ENCODE data around the gene PEPD. TPM values are rescaled to one million over a fixed set of nuclear protein-coding genes. Genes with fewer than 3 reads are reported as not detected.
A peak's percentile ranks its signal among the peaks of the same experiment; 100 is the strongest.

PEPD gene
- total RNA-seq, 1 experiment from 2014 or later: 40.5 TPM

DNA sequence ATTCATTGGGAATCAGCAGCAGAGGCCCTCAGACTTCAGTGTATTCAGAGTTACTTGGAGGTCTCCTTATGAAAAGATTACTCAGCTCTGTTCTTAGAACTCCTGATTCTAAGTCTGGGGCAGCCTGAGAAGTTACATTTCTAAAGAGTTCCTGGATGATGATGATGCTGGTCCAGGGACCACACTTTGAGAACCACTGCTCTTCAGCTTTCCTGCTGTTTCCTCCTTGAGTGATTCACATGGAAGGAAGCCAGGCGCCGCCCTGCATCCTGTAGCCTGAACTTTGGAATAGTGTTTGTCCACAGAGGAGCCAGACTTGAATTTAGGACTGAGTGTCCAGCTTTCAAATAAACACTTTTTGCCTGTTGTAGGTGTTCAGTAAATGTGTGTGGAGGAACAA, 145.2 kb downstream of the PEPD start:
- peak overlapping the region in 1 of 2 experiments; percentile 36; a peak in 2 of 4 replicates for H3K4me3 ChIP-seq (replicated peaks in 1 of 2; ENCODE audit: low read depth in 1 of 2, low read length in 2 of 2)
- ChIA-PET POLR2A (interaction anchor here (0.8 to 1.0 kb wide), 3 partner anchors 9 to 74 kb away, joined by 3 to 4 read pairs (median 3); partner anchors contain the start of gene CEBPA), RAD21 (ENCODE audit: low non-redundant PET in 1 of 2, low total read pairs in 2 of 2, uncharacterized antibody in 2 of 2, unreplicated experiment in 2 of 2) (no interaction called here), CTCF (interaction anchor here (0.9 kb wide), 1 partner anchor 65 kb away, joined by 3 read pairs; no protein-coding TSS in a partner anchor)
- H3K27ac ChIP-seq (ENCODE audit: low read depth, low read length): peak overlapping the region; percentile 6; the same call in 1 of the 2 replicates
- peaks cover 31% of the 10 kb centered on the region; the same call in 1 of the 2 replicates for H4K20me1 ChIP-seq (ENCODE audit: insufficient read depth)
- TF ChIP-seq ELF1 (IDR thresholded peaks at IDR 0.05; ENCODE audit: borderline replicate concordance, low read depth) (no peak; the same call in 1 of the 2 replicates), POLR2A (IDR thresholded peaks at IDR 0.05; ENCODE audit: borderline replicate concordance, extremely low read depth, insufficient read depth, insufficient read length) (no peak), SP1 (IDR thresholded peaks at IDR 0.05; ENCODE audit: low read depth) (peak; percentile 56; the same call in 1 of the 2 replicates), FOSL1 (IDR thresholded peaks at IDR 0.05; ENCODE audit: low read depth) (peak; percentile 42; the same call in 1 of the 2 replicates), ZBTB33 (IDR thresholded peaks at IDR 0.05; ENCODE audit: extremely low read depth, insufficient replicate concordance, low read length) (no peak), POLR2AphosphoS5 (IDR thresholded peaks at IDR 0.05; ENCODE audit: low read depth, low read length) (peak; percentile 38), YY1 (IDR thresholded peaks at IDR 0.05; ENCODE audit: extremely low read depth, insufficient replicate concordance, low read depth, low read length) (no peak), RAD21 (IDR thresholded peaks at IDR 0.05; ENCODE audit: low read depth) (no peak), JUND (IDR thresholded peaks at IDR 0.05) (peak; percentile 29; the same call in 1 of the 2 replicates), ATF3 (IDR thresholded peaks at IDR 0.05) (no peak)
- no peak overlapping the region for H2AFZ ChIP-seq (ENCODE audit: low read depth, low read length, poor library complexity, severe bottlenecking)
- no peaks in the 10 kb centered on the region for H3K9me2 ChIP-seq (ENCODE audit: insufficient read depth)
- intact Hi-C loops (cut with micrococcal nuclease): no loop called here
- peak; percentile 46 for DNase-seq (ENCODE audit: low read depth, low spot score)
- peaks cover 30 to 49% of the 10 kb centered on the region in 2 experiments for H3K4me1 ChIP-seq (ENCODE audit: control insufficient read depth in 1 of 2, insufficient read depth in 2 of 2, low read length in 2 of 2)
- no peaks in the 10 kb centered on the region for H3K9me3 ChIP-seq (ENCODE audit: control insufficient read depth in 1 of 2, insufficient read depth in 1 of 2, low read depth in 1 of 2, low read length in 2 of 2)
- ATAC-seq: 0 out of 2 replicates have a peak, but pooled peaks have one; percentile 12
- peaks cover 6 to 15% of the 10 kb centered on the region in 2 experiments; a peak in 3 of 4 replicates for H3K36me3 ChIP-seq (ENCODE audit: control insufficient read depth in 1 of 2, insufficient read depth in 2 of 2, low read length in 2 of 2)
- BruUV-seq (replicated peaks): no TSS peak
- peak overlapping the region; percentile 98 for H3K4me2 ChIP-seq (ENCODE audit: low read length)
- H3K27me3 ChIP-seq (ENCODE audit: insufficient read depth, low read length): no peaks in the 10 kb centered on the region
- H3K9ac ChIP-seq (ENCODE audit: low read length): peak overlapping the region; percentile 14
- H3K79me2 ChIP-seq (ENCODE audit: insufficient read depth, low read length): peaks cover 75% of the 10 kb centered on the region

All from HCT116 (cell line).